ENCODE results near the gene DCT. TPM values are rescaled to one million over a fixed set of nuclear protein-coding genes. Genes with fewer than 3 reads are reported as not detected.

DCT gene
- total RNA-seq, 1 experiment from 2014 or later: not detected

GRCh38 chr13:94487043-94487442 is 7.6 kb upstream of the DCT start:
- ChIA-PET CTCF (no interaction called here), POLR2A (no interaction called here)
- Histone ChIP-seq H3K9me3 (ENCODE audit: control insufficient read depth, insufficient read depth, low read depth, low read length) (no peaks in the 10 kb centered on the region), H3K4me3 (ENCODE audit: low read depth in 2 of 2, low read length in 2 of 2) (no peak overlapping the region), H3K27ac (ENCODE audit: low read length) (no peak overlapping the region), H3K4me1 (ENCODE audit: control insufficient read depth, insufficient read depth, low read length) (no peaks in the 10 kb centered on the region), H3K36me3 (ENCODE audit: control insufficient read depth, insufficient read depth, low read length) (no peaks in the 10 kb centered on the region), H3K27me3 (ENCODE audit: control insufficient read depth, insufficient read depth, low read length) (peaks cover 4% of the 10 kb centered on the region; the same call in 1 of the 2 replicates)
- no peak for TF ChIP-seq POLR2AphosphoS5 (IDR thresholded peaks at IDR 0.05; ENCODE audit: low read depth, low read length)
- TF ChIP-seq, protein P1, sequence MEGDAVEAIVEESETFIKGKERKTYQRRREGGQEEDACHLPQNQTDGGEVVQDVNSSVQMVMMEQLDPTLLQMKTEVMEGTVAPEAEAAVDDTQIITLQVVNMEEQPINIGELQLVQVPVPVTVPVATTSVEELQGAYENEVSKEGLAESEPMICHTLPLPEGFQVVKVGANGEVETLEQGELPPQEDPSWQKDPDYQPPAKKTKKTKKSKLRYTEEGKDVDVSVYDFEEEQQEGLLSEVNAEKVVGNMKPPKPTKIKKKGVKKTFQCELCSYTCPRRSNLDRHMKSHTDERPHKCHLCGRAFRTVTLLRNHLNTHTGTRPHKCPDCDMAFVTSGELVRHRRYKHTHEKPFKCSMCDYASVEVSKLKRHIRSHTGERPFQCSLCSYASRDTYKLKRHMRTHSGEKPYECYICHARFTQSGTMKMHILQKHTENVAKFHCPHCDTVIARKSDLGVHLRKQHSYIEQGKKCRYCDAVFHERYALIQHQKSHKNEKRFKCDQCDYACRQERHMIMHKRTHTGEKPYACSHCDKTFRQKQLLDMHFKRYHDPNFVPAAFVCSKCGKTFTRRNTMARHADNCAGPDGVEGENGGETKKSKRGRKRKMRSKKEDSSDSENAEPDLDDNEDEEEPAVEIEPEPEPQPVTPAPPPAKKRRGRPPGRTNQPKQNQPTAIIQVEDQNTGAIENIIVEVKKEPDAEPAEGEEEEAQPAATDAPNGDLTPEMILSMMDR (IDR thresholded peaks at IDR 0.05): no peak
- no peak for TF ChIP-seq TCF7L2 (IDR thresholded peaks at IDR 0.05; ENCODE audit: low read depth, low read length)
- TF ChIP-seq, protein P2, sequence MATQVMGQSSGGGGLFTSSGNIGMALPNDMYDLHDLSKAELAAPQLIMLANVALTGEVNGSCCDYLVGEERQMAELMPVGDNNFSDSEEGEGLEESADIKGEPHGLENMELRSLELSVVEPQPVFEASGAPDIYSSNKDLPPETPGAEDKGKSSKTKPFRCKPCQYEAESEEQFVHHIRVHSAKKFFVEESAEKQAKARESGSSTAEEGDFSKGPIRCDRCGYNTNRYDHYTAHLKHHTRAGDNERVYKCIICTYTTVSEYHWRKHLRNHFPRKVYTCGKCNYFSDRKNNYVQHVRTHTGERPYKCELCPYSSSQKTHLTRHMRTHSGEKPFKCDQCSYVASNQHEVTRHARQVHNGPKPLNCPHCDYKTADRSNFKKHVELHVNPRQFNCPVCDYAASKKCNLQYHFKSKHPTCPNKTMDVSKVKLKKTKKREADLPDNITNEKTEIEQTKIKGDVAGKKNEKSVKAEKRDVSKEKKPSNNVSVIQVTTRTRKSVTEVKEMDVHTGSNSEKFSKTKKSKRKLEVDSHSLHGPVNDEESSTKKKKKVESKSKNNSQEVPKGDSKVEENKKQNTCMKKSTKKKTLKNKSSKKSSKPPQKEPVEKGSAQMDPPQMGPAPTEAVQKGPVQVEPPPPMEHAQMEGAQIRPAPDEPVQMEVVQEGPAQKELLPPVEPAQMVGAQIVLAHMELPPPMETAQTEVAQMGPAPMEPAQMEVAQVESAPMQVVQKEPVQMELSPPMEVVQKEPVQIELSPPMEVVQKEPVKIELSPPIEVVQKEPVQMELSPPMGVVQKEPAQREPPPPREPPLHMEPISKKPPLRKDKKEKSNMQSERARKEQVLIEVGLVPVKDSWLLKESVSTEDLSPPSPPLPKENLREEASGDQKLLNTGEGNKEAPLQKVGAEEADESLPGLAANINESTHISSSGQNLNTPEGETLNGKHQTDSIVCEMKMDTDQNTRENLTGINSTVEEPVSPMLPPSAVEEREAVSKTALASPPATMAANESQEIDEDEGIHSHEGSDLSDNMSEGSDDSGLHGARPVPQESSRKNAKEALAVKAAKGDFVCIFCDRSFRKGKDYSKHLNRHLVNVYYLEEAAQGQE (IDR thresholded peaks at IDR 0.05; ENCODE audit: insufficient read depth in 1 of 2, low read depth in 2 of 2, low read length in 1 of 2): no peak
- BruUV-seq (replicated peaks): no TSS peak
- in situ Hi-C loops (cut with HindIII; ENCODE audit: low pct_unique_long_range_greater_than_20kb, low sequenced_read_pairs) (no loop called here), intact Hi-C loops (cut with micrococcal nuclease; ENCODE audit: unreplicated experiment) (no loop called here)
- ATAC-seq: no peak
- DNase-seq (ENCODE audit: low read depth, low spot score): no peak

DNA sequence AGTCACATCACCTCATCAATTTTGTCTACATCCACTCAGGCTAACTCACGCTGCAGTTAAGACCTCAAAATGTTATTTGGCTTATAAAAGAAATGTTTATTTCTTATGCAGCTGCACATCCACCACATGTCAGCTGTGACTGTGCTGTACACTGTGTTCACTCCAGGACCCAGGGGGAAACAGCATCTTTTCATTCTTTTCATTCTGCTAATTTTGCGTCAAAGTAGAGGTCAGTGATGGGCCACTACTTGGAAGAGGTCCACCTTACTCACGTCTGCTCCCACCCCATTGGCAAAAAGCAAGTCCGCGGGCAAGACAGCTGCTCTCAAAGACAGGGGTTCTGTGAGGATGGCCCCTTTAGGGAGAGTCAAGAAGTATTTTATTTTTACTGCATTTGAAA is 4.5 kb upstream of the DCT start:
- Histone ChIP-seq H3K36me3 (ENCODE audit: control insufficient read depth, insufficient read depth, low read length) (no peaks in the 10 kb centered on the region), H3K4me1 (ENCODE audit: control insufficient read depth, insufficient read depth, low read length) (no peaks in the 10 kb centered on the region), H3K4me3 (ENCODE audit: low read depth in 2 of 2, low read length in 2 of 2) (no peak overlapping the region), H3K9me3 (ENCODE audit: control insufficient read depth, insufficient read depth, low read depth, low read length) (no peaks in the 10 kb centered on the region), H3K27me3 (ENCODE audit: control insufficient read depth, insufficient read depth, low read length) (peaks cover 4% of the 10 kb centered on the region; the same call in 1 of the 2 replicates), H3K27ac (ENCODE audit: low read length) (no peak overlapping the region)
- in situ Hi-C loops (cut with HindIII; ENCODE audit: low pct_unique_long_range_greater_than_20kb, low sequenced_read_pairs) (no loop called here), intact Hi-C loops (cut with micrococcal nuclease; ENCODE audit: unreplicated experiment) (no loop called here)
- DNase-seq (ENCODE audit: low read depth, low spot score) (no peak), ATAC-seq (no peak)
- CTCF ChIA-PET: no interaction called here
- no TSS peak for BruUV-seq (replicated peaks)
- no peak for TF ChIP-seq SIN3A (IDR thresholded peaks at IDR 0.05; ENCODE audit: borderline replicate concordance, insufficient read depth, low read depth, low read length)
- TF ChIP-seq, protein P1 (IDR thresholded peaks at IDR 0.05): no peak
- TF ChIP-seq, protein P2 (IDR thresholded peaks at IDR 0.05; ENCODE audit: insufficient read depth in 1 of 2, low read depth in 2 of 2, low read length in 1 of 2): no peak
- TF ChIP-seq TCF7L2 (IDR thresholded peaks at IDR 0.05; ENCODE audit: low read depth, low read length): no peak
- TF ChIP-seq POLR2AphosphoS5 (IDR thresholded peaks at IDR 0.05; ENCODE audit: low read depth, low read length): no peak
- POLR2A ChIA-PET: no interaction called here

All from Panc1 (cell line).